ENCODE results near the gene FGD1. TPM values are rescaled to one million over a fixed set of nuclear protein-coding genes. Genes with fewer than 3 reads are reported as not detected.

The FGD1 gene
- total and polyA plus RNA-seq, 2 of the 13 experiments (the other 11 are each of a cell fraction or from before 2014, with no cell fraction given): 0.36 to 0.62 TPM

DNA sequence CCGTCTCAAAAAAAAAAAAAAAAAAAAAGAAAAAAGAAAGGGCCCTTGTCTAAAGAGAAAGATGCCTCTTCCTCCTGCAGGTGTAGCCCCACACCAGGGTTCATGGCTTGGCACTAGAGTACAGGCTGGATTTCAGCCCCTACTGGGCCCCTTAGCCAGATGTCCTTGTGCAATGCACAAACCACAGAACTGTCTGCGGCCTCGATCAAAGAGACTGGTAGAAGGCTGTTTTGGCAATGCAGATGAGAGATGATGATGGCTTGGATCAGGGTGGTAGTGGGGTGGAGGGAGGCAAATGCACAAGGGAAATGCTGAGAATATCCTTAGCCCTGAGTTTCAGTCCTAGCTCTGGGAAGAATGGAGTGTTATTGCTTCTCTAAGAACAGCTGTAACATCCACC, 82.3 kb downstream of the FGD1 start (continued):
- TF ChIP-seq, protein P1, sequence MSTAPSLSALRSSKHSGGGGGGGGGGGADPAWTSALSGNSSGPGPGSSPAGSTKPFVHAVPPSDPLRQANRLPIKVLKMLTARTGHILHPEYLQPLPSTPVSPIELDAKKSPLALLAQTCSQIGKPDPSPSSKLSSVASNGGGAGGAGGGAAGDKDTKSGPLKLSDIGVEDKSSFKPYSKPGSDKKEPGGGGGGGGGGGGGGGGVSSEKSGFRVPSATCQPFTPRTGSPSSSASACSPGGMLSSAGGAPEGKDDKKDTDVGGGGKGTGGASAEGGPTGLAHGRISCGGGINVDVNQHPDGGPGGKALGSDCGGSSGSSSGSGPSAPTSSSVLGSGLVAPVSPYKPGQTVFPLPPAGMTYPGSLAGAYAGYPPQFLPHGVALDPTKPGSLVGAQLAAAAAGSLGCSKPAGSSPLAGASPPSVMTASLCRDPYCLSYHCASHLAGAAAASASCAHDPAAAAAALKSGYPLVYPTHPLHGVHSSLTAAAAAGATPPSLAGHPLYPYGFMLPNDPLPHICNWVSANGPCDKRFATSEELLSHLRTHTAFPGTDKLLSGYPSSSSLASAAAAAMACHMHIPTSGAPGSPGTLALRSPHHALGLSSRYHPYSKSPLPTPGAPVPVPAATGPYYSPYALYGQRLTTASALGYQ (CRISPR knock-in tag; IDR thresholded peaks at IDR 0.05): no peak
- TF ChIP-seq ESRRA (CRISPR knock-in tag; IDR thresholded peaks at IDR 0.05; ENCODE audit: low read depth) (no peak), CEBPB (IDR thresholded peaks at IDR 0.05; ENCODE audit: borderline replicate concordance, low read depth, low read length) (peak; percentile 69), KLF9 (CRISPR knock-in tag; IDR thresholded peaks at IDR 0.05; ENCODE audit: low read depth) (no peak), ZNF317 (CRISPR knock-in tag; IDR thresholded peaks at IDR 0.05) (no peak), JARID2 (CRISPR knock-in tag; IDR thresholded peaks at IDR 0.05; ENCODE audit: insufficient replicate concordance) (no peak), BCL6 (CRISPR knock-in tag; IDR thresholded peaks at IDR 0.05) (peak; percentile 44; the same call in 1 of the 2 replicates), ZNF720 (CRISPR knock-in tag; IDR thresholded peaks at IDR 0.05) (no peak), CBFB (CRISPR knock-in tag; IDR thresholded peaks at IDR 0.05) (peak; percentile 84), EP300 (IDR thresholded peaks at IDR 0.05; ENCODE audit: low read depth in 2 of 2, low read length in 2 of 2) (peak in 1 of 2 experiments; percentile 27; a peak in 1 of 4 replicates), EP300 (CRISPR knock-in tag; IDR thresholded peaks at IDR 0.05; ENCODE audit: borderline replicate concordance) (no peak), ZNF563 (CRISPR knock-in tag; IDR thresholded peaks at IDR 0.05) (no peak), SNAPC2 (CRISPR knock-in tag; IDR thresholded peaks at IDR 0.05) (no peak), SNAI1 (CRISPR knock-in tag; IDR thresholded peaks at IDR 0.05; ENCODE audit: borderline replicate concordance) (no peak), CEBPG (CRISPR knock-in tag; IDR thresholded peaks at IDR 0.05) (peak; percentile 24; the same call in 1 of the 2 replicates), FOXK2 (IDR thresholded peaks at IDR 0.05) (no peak)
- TF ChIP-seq, protein P2, sequence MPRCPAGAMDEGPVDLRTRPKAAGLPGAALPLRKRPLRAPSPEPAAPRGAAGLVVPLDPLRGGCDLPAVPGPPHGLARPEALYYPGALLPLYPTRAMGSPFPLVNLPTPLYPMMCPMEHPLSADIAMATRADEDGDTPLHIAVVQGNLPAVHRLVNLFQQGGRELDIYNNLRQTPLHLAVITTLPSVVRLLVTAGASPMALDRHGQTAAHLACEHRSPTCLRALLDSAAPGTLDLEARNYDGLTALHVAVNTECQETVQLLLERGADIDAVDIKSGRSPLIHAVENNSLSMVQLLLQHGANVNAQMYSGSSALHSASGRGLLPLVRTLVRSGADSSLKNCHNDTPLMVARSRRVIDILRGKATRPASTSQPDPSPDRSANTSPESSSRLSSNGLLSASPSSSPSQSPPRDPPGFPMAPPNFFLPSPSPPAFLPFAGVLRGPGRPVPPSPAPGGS (CRISPR knock-in tag; IDR thresholded peaks at IDR 0.05): no peak

Measured in HepG2 (cell line).